GM18507 (cell line): Measurements from ENCODE around the gene AGTPBP1.

Source experiments
- DNase-seq: peaks from one replicate; pipeline ENCODE4 v3.0.0; 2011; ENCODE audit warnings: low read depth; ENCODE audit not compliant: insufficient read length; ENCODE audit errors: extremely low spot score
- FAIRE-seq: peaks from 2 replicates; lab custom pipeline; 2011; peaks lifted over from hg19 to GRCh38; lab: Jason Lieb, UNC

The AGTPBP1 gene

GRCh38 chr9:85515021-85515420 lies 226.7 kb downstream of the AGTPBP1 start:
- DNase-seq (no peak), FAIRE-seq (no peak)

GRCh38 chr9:85514256-85514655 lies 227.5 kb downstream of the AGTPBP1 start:
- FAIRE-seq (no peak), DNase-seq (no peak)

GRCh38 chr9:85511746-85512145 lies 230.0 kb downstream of the AGTPBP1 start:
- no peak for FAIRE-seq
- DNase-seq, result no peak

GRCh38 chr9:85510830-85511504 lies 230.8 kb downstream of the AGTPBP1 start:
- FAIRE-seq (no peak), DNase-seq (no peak)

- no peak for DNase-seq
- no peak for FAIRE-seq
These were observed 233.1 kb downstream of the AGTPBP1 start for GRCh38 chr9:85508616-85509015.

- DNase-seq (no peak), FAIRE-seq (no peak)
These were observed 236.1 kb downstream of the AGTPBP1 start for GRCh38 chr9:85505612-85506011.

GRCh38 chr9:85502815-85503655 lies 238.7 kb downstream of the AGTPBP1 start:
- DNase-seq (no peak), FAIRE-seq (peak; percentile 42)

- DNase-seq (no peak), FAIRE-seq (no peak)
These were observed 239.9 kb downstream of the AGTPBP1 start for GRCh38 chr9:85501882-85502281.

- no peak for FAIRE-seq
- DNase-seq, result no peak
These were observed 240.3 kb downstream of the AGTPBP1 start for GRCh38 chr9:85501456-85501855.
